ENCODE results near the gene GPR39. TPM values are rescaled to one million over a fixed set of nuclear protein-coding genes. Genes with fewer than 3 reads are reported as not detected.
A peak's percentile ranks its signal among the peaks of the same experiment; 100 is the strongest.

Gene GPR39
- total RNA-seq, 1 donor: 3.6 TPM

- H3K27ac ChIP-seq (ENCODE audit: low read depth, low read length): no peak overlapping the region
- no peak overlapping the region for H3K4me2 ChIP-seq (ENCODE audit: insufficient read depth, low read length)
- H3K4me1 ChIP-seq (ENCODE audit: insufficient read depth, low read length): no peaks in the 10 kb centered on the region
- no peaks in the 10 kb centered on the region for H3K27me3 ChIP-seq (ENCODE audit: insufficient read depth, low read length)
- no peaks in the 10 kb centered on the region for H3K79me2 ChIP-seq (ENCODE audit: insufficient read depth, low read length)
- no peak for DNase-seq (ENCODE audit: insufficient read length, low spot score, missing footprints)
- no peaks in the 10 kb centered on the region for H3K36me3 ChIP-seq (ENCODE audit: insufficient read depth, low read length)
- no peaks in the 10 kb centered on the region for H4K20me1 ChIP-seq (ENCODE audit: insufficient read depth, low read length)
- H2AFZ ChIP-seq (ENCODE audit: low read length): no peak overlapping the region
- no peaks in the 10 kb centered on the region for H3K9me3 ChIP-seq (ENCODE audit: low read depth, low read length)
- no peak overlapping the region for H3K4me3 ChIP-seq (ENCODE audit: insufficient read depth, low read length)
- TF ChIP-seq CTCF (IDR thresholded peaks at IDR 0.05; ENCODE audit: extremely low read depth, low read depth, low read length): no peak
These were observed 161.1 kb downstream of the GPR39 start for GRCh38 chr2:132577686-132578085.

- H3K36me3 ChIP-seq (ENCODE audit: insufficient read depth, low read length): no peaks in the 10 kb centered on the region
- no peak for TF ChIP-seq CTCF (IDR thresholded peaks at IDR 0.05; ENCODE audit: extremely low read depth, low read depth, low read length)
These were observed 165.0 kb downstream of the GPR39 start for GRCh38 chr2:132581591-132581990.

GRCh38 chr2:132581991-132582738 lies 165.6 kb downstream of the GPR39 start:
- Histone ChIP-seq H2AFZ (ENCODE audit: low read length) (no peak overlapping the region), H3K4me1 (ENCODE audit: insufficient read depth, low read length) (no peaks in the 10 kb centered on the region), H3K36me3 (ENCODE audit: insufficient read depth, low read length) (no peaks in the 10 kb centered on the region), H4K20me1 (ENCODE audit: insufficient read depth, low read length) (no peaks in the 10 kb centered on the region), H3K79me2 (ENCODE audit: insufficient read depth, low read length) (no peaks in the 10 kb centered on the region), H3K4me2 (ENCODE audit: insufficient read depth, low read length) (no peak overlapping the region), H3K9me3 (ENCODE audit: low read depth, low read length) (no peaks in the 10 kb centered on the region), H3K27ac (ENCODE audit: low read depth, low read length) (no peak overlapping the region), H3K27me3 (ENCODE audit: insufficient read depth, low read length) (no peaks in the 10 kb centered on the region), H3K4me3 (ENCODE audit: insufficient read depth, low read length) (no peak overlapping the region)
- no peak for DNase-seq (ENCODE audit: insufficient read length, low spot score, missing footprints)
- no peak for TF ChIP-seq CTCF (IDR thresholded peaks at IDR 0.05; ENCODE audit: extremely low read depth, low read depth, low read length)

More at GRCh38 chr2:132581591-132581990, 165.0 kb downstream of the GPR39 start:
- Histone ChIP-seq H3K4me1 (ENCODE audit: insufficient read depth, low read length) (no peaks in the 10 kb centered on the region), H3K9me3 (ENCODE audit: low read depth, low read length) (no peaks in the 10 kb centered on the region), H3K4me3 (ENCODE audit: insufficient read depth, low read length) (no peak overlapping the region), H3K4me2 (ENCODE audit: insufficient read depth, low read length) (no peak overlapping the region), H3K79me2 (ENCODE audit: insufficient read depth, low read length) (no peaks in the 10 kb centered on the region), H4K20me1 (ENCODE audit: insufficient read depth, low read length) (no peaks in the 10 kb centered on the region), H3K27ac (ENCODE audit: low read depth, low read length) (no peak overlapping the region), H3K27me3 (ENCODE audit: insufficient read depth, low read length) (no peaks in the 10 kb centered on the region), H2AFZ (ENCODE audit: low read length) (no peak overlapping the region)
- DNase-seq (ENCODE audit: insufficient read length, low spot score, missing footprints): peak; percentile 69

GRCh38 chr2:132583666-132584360 lies 167.2 kb downstream of the GPR39 start:
- Histone ChIP-seq H3K4me3 (ENCODE audit: insufficient read depth, low read length) (no peak overlapping the region), H3K4me1 (ENCODE audit: insufficient read depth, low read length) (no peaks in the 10 kb centered on the region), H4K20me1 (ENCODE audit: insufficient read depth, low read length) (no peaks in the 10 kb centered on the region), H3K36me3 (ENCODE audit: insufficient read depth, low read length) (no peaks in the 10 kb centered on the region), H3K27me3 (ENCODE audit: insufficient read depth, low read length) (peaks cover 2% of the 10 kb centered on the region), H3K4me2 (ENCODE audit: insufficient read depth, low read length) (no peak overlapping the region), H3K79me2 (ENCODE audit: insufficient read depth, low read length) (no peaks in the 10 kb centered on the region), H2AFZ (ENCODE audit: low read length) (no peak overlapping the region), H3K9me3 (ENCODE audit: low read depth, low read length) (no peaks in the 10 kb centered on the region), H3K27ac (ENCODE audit: low read depth, low read length) (no peak overlapping the region)
- no peak for DNase-seq (ENCODE audit: insufficient read length, low spot score, missing footprints)
- TF ChIP-seq CTCF (IDR thresholded peaks at IDR 0.05; ENCODE audit: extremely low read depth, low read depth, low read length): no peak
